Erythroblast (primary cell): Measurements from ENCODE around the gene THAP3.

Experiments used
- GATA1 ChIP-seq: IDR thresholded peaks from 2 replicates; pipeline ENCODE4 v1.6.1; 2011; ENCODE audit warnings: low read depth, mild to moderate bottlenecking, control low read depth, low read length, moderate library complexity
- POLR2A ChIP-seq: IDR thresholded peaks from 2 replicates; pipeline ENCODE4 v1.6.1; 2011; ENCODE audit warnings: mild to moderate bottlenecking, low read length

DNA sequence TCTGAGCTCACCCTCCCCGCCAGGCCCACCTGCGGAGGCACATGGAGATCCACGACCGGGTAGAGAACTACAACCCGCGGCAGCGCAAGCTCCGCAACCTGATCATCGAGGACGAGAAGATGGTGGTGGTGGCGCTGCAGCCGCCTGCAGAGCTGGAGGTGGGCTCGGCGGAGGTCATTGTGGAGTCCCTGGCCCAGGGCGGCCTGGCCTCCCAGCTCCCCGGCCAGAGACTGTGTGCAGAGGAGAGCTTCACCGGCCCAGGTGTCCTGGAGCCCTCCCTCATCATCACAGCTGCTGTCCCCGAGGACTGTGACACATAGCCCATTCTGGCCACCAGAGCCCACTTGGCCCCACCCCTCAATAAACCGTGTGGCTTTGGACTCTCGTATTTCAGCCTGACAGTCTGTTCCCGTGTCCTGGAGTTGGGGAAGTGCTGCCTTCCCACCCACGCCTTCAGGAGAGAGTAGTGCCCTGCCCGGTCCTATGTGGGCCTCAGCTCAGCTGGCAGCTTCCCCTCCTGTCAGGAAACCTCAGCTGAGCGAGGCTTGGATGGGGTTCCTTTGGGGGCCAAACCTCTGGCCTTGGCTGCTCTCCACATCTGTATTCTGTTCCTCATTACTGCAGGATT, 35.7 kb upstream of the THAP3 start:
- TF ChIP-seq POLR2A (no peak), GATA1 (no peak)
